SU-DHL-6 (cell line): ENCODE data around the gene AMFR.

Source experiments
- H2AFZ ChIP-seq: fragments of 200-600 bp; sonication (generic); 2 replicates; pipeline ENCODE4 v1.6.1; 2014; ENCODE audit warnings: low read depth, mild to moderate bottlenecking, moderate library complexity, mixed read lengths, antibody characterized with exemption, low read length; ENCODE audit not compliant: severe bottlenecking
- H3F3A ChIP-seq: fragments of 200-600 bp; shearing (Covaris generic); 2 replicates; pipeline ENCODE4 v1.6.0; 2016; ENCODE audit warnings: antibody characterized with exemption, mild to moderate bottlenecking; ENCODE audit not compliant: insufficient read depth
- H3K27ac ChIP-seq: fragments of 200-600 bp; sonication (generic); 2 replicates; pipeline ENCODE4 v1.5.1; 2016; ENCODE audit warnings: low read depth, mild to moderate bottlenecking, low read length, moderate library complexity, mixed read lengths
- H3K27me3 ChIP-seq: fragments of 200-600 bp; sonication (generic), shearing (Covaris generic); 2 replicates; pipeline ENCODE4 v1.6.0; 2014; ENCODE audit warnings: mild to moderate bottlenecking, low read length
- H3K36me3 ChIP-seq: fragments of 200-600 bp; sonication (generic); 2 replicates; pipeline ENCODE4 v1.6.1; 2014; ENCODE audit warnings: mild to moderate bottlenecking, low read length, mixed read lengths
- H3K4me2 ChIP-seq: fragments of 300-600, 200-600 bp; shearing (Covaris generic), sonication (generic); 2 replicates; pipeline ENCODE4 v1.6.0; 2014; ENCODE audit warnings: low read length, low read depth, mild to moderate bottlenecking; ENCODE audit not compliant: poor library complexity, severe bottlenecking
- H3K4me3 ChIP-seq: fragments of 200-600 bp; sonication (generic); 2 replicates; pipeline ENCODE4 v1.5.1; 2014; ENCODE audit warnings: antibody characterized with exemption, low read length, mild to moderate bottlenecking, mixed read lengths; ENCODE audit not compliant: insufficient read depth, poor library complexity, severe bottlenecking
- H3K79me2 ChIP-seq: fragments of 200-600 bp; sonication (generic); 2 replicates; pipeline ENCODE4 v1.6.1; 2014; ENCODE audit warnings: mild to moderate bottlenecking, low read length, moderate library complexity; ENCODE audit not compliant: insufficient read depth
- H3K9ac ChIP-seq: fragments of 200-600 bp; sonication (generic); 2 replicates; pipeline ENCODE4 v1.7.0; 2014; ENCODE audit warnings: mild to moderate bottlenecking, low read length
- H3K9me2 ChIP-seq: fragments of 200-600 bp; sonication (generic); replicated peaks from 2 replicates; pipeline ENCODE4 v1.6.1; 2014; ENCODE audit warnings: low read length; ENCODE audit not compliant: insufficient read depth
- H3K9me3 ChIP-seq: fragments of 200-600 bp; sonication (generic); 2 replicates; pipeline ENCODE4 v1.6.1; 2014; ENCODE audit warnings: low read length, mixed read lengths; ENCODE audit not compliant: insufficient read depth
- H4K20me1 ChIP-seq: fragments of 200-600 bp; sonication (generic); 2 replicates; pipeline ENCODE4 v1.6.1; 2014; ENCODE audit warnings: low read depth, mild to moderate bottlenecking, antibody characterized with exemption, low read length, moderate library complexity, mixed read lengths
- CTCF ChIP-seq: fragments of 200-600 bp; sonication (generic); IDR thresholded peaks from one replicate; pipeline ENCODE4 v1.5.1; 2017; ENCODE audit warnings: antibody characterized with exemption, mild to moderate bottlenecking, low read length, moderate library complexity; ENCODE audit not compliant: insufficient read depth, poor library complexity, severe bottlenecking
- EZH2phosphoT487 ChIP-seq: fragments of 200-600 bp; sonication (generic), shearing (Covaris generic); conservative IDR thresholded peaks from 2 replicates; pipeline ENCODE4 v1.6.1; 2018; ENCODE audit warnings: mild to moderate bottlenecking, antibody characterized with exemption, low read length, moderate library complexity, mixed read lengths

AMFR gene

GRCh38 chr16:56362706-56363105 lies 62.6 kb downstream of the AMFR start:
- H3K4me3 ChIP-seq, result no peak overlapping the region
- TF ChIP-seq CTCF (no peak), EZH2phosphoT487 (no peak)
- no peak overlapping the region for H3K27ac ChIP-seq
- no peaks in the 10 kb centered on the region; the same call in 1 of the 2 replicates for H3F3A ChIP-seq
- H4K20me1 ChIP-seq, result no peaks in the 10 kb centered on the region
- no peak overlapping the region for H3K4me2 ChIP-seq
- no peaks in the 10 kb centered on the region; the same call in 1 of the 2 replicates for H3K36me3 ChIP-seq
- H3K27me3 ChIP-seq, result no peaks in the 10 kb centered on the region
- H3K9me2 ChIP-seq, result no peaks in the 10 kb centered on the region
- H3K79me2 ChIP-seq, result no peaks in the 10 kb centered on the region
- no peak overlapping the region for H3K9ac ChIP-seq
- no peak overlapping the region for H2AFZ ChIP-seq
- no peaks in the 10 kb centered on the region for H3K9me3 ChIP-seq

GRCh38 chr16:56362057-56362655 lies 63.2 kb downstream of the AMFR start:
- Histone ChIP-seq H2AFZ (no peak overlapping the region), H3K27ac (no peak overlapping the region), H3K36me3 (no peaks in the 10 kb centered on the region; the same call in 1 of the 2 replicates), H3K4me2 (no peak overlapping the region), H3K27me3 (no peaks in the 10 kb centered on the region), H4K20me1 (no peaks in the 10 kb centered on the region), H3K4me3 (no peak overlapping the region), H3F3A (no peaks in the 10 kb centered on the region; the same call in 1 of the 2 replicates), H3K9me3 (no peaks in the 10 kb centered on the region), H3K9me2 (no peaks in the 10 kb centered on the region), H3K79me2 (no peaks in the 10 kb centered on the region), H3K9ac (no peak overlapping the region)
- TF ChIP-seq CTCF, result no peak
- no peak for TF ChIP-seq EZH2phosphoT487

GRCh38 chr16:56360117-56361008 lies 65.0 kb downstream of the AMFR start:
- TF ChIP-seq CTCF (no peak), EZH2phosphoT487 (no peak)
- no peaks in the 10 kb centered on the region for H3K79me2 ChIP-seq
- no peak overlapping the region for H2AFZ ChIP-seq
- H3K9ac ChIP-seq, result no peak overlapping the region
- H3K27me3 ChIP-seq, result no peaks in the 10 kb centered on the region
- H3K9me3 ChIP-seq, result no peaks in the 10 kb centered on the region
- no peak overlapping the region for H3K27ac ChIP-seq
- H3K9me2 ChIP-seq, result no peaks in the 10 kb centered on the region
- no peaks in the 10 kb centered on the region for H4K20me1 ChIP-seq
- no peaks in the 10 kb centered on the region; the same call in 1 of the 2 replicates for H3F3A ChIP-seq
- H3K36me3 ChIP-seq, result no peaks in the 10 kb centered on the region; the same call in 1 of the 2 replicates
- no peak overlapping the region for H3K4me3 ChIP-seq
- no peak overlapping the region for H3K4me2 ChIP-seq
